ENCODE results near the gene HSBP1. TPM values are rescaled to one million over a fixed set of nuclear protein-coding genes. Genes with fewer than 3 reads are reported as not detected.

HSBP1 gene
- total and polyA plus RNA-seq, 4 experiments from 2014 or later = 27.3 to 35.2 (median 32.5) TPM

DNA sequence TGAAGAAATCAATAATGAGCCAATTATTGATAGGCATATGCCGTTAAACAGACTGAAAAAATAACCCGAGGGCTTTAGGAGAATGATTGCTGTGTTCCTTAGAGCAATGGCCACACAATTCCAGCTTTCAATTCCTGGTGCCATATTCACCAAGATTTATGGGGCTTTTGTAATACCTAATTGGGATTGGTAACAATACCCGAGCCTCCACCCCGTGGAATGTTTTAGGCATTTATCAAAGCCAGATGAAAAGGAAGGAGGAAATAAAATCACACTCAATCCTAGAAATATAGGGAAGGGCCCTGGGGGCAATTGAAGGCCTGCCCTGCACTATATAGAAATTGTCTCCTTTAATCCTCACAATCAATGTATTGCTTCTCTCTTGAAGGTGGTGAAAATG is 49.0 kb downstream of the HSBP1 start:
- H3K4me3 ChIP-seq (ENCODE audit: low read length in 2 of 2) = no peak overlapping the region
- H3K27ac ChIP-seq (ENCODE audit: low read depth, low read length) = no peak overlapping the region
- no peaks in the 10 kb centered on the region for H3K36me3 ChIP-seq (ENCODE audit: insufficient read depth, low read length)
- Mint-ChIP-seq H3K4me1 (no peaks in the 10 kb centered on the region), H3K27ac (no peak overlapping the region), H3K36me3 (no peaks in the 10 kb centered on the region), H3K27me3 (peaks cover 11 to 15% of the 10 kb centered on the region in 2 donors), H3K4me3 (no peak overlapping the region), H3K9me3 (peaks cover 0 to 2% (median 0%) of the 10 kb centered on the region in 8 donors)
- no peak for DNase-seq
- no peaks in the 10 kb centered on the region for H3K4me1 ChIP-seq (ENCODE audit: insufficient read depth, low read length)
- intact Hi-C loops (cut with micrococcal nuclease) = no loop called here
- CTCF ChIA-PET (ENCODE audit: partially characterized antibody) = no interaction called here
- POLR2A ChIA-PET (ENCODE audit: partially characterized antibody) = no interaction called here
- no peaks in the 10 kb centered on the region for H3K9me3 ChIP-seq (ENCODE audit: control insufficient read depth in 1 of 2, low read length in 2 of 2)
- no peaks in the 10 kb centered on the region for H3K27me3 ChIP-seq (ENCODE audit: insufficient read depth, low read length)

DNA sequence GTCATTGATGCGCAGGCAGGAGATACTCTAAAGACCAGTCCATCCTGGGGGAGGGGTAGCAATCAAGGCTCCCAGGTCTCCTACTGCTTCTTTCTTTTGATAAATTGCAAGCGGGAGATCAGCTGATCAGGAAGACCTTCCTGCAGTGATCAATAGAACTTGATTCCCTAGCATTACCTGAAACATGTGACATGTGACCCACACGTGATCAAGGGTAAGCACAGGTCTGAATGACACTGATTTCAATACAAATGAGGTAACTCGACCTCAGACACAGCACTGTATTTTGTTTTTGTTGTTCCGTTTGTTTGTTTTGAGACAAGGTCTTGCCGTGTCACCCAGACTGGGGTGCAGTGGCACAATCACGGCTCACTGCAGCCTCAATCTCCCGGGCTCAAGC is 51.5 kb downstream of the HSBP1 start:
- POLR2A ChIA-PET (ENCODE audit: partially characterized antibody) = no interaction called here
- H3K36me3 Mint-ChIP-seq = no peaks in the 10 kb centered on the region
- H3K9me3 Mint-ChIP-seq = peaks cover 0 to 3% (median 0%) of the 10 kb centered on the region in 8 donors
- no peaks in the 10 kb centered on the region for H3K4me1 Mint-ChIP-seq
- H3K27ac Mint-ChIP-seq = no peak overlapping the region
- H3K4me3 Mint-ChIP-seq = no peak overlapping the region
- intact Hi-C loops (cut with micrococcal nuclease) = no loop called here
- Histone ChIP-seq H3K27me3 (ENCODE audit: insufficient read depth, low read length) (no peaks in the 10 kb centered on the region), H3K9me3 (ENCODE audit: control insufficient read depth in 1 of 2, low read length in 2 of 2) (no peaks in the 10 kb centered on the region), H3K36me3 (ENCODE audit: insufficient read depth, low read length) (no peaks in the 10 kb centered on the region), H3K27ac (ENCODE audit: low read depth, low read length) (no peak overlapping the region), H3K4me1 (ENCODE audit: insufficient read depth, low read length) (no peaks in the 10 kb centered on the region), H3K4me3 (ENCODE audit: low read length in 2 of 2) (no peak overlapping the region)
- DNase-seq = no peak
- H3K27me3 Mint-ChIP-seq = peaks cover 6 to 10% of the 10 kb centered on the region in 2 donors
- CTCF ChIA-PET (ENCODE audit: partially characterized antibody) = no interaction called here

- intact Hi-C loops (cut with micrococcal nuclease) = no loop called here
- H3K9me3 Mint-ChIP-seq = peaks cover 2 to 16% (median 13%) of the 10 kb centered on the region in 8 donors
- no peak overlapping the region for H3K4me3 Mint-ChIP-seq
- H3K27me3 ChIP-seq (ENCODE audit: insufficient read depth, low read length) = no peaks in the 10 kb centered on the region
- no peaks in the 10 kb centered on the region for H3K9me3 ChIP-seq (ENCODE audit: control insufficient read depth in 1 of 2, low read length in 2 of 2)
- H3K27ac ChIP-seq (ENCODE audit: low read depth, low read length) = no peak overlapping the region
- CTCF ChIA-PET (ENCODE audit: partially characterized antibody) = no interaction called here
- no peak overlapping the region for H3K27ac Mint-ChIP-seq
- no peaks in the 10 kb centered on the region for H3K4me1 ChIP-seq (ENCODE audit: insufficient read depth, low read length)
- peaks cover 14 to 20% of the 10 kb centered on the region in 2 donors for H3K27me3 Mint-ChIP-seq
- POLR2A ChIA-PET (ENCODE audit: partially characterized antibody) = no interaction called here
- no peak for DNase-seq
- H3K36me3 Mint-ChIP-seq = no peaks in the 10 kb centered on the region
- no peaks in the 10 kb centered on the region for H3K4me1 Mint-ChIP-seq
- no peaks in the 10 kb centered on the region for H3K36me3 ChIP-seq (ENCODE audit: insufficient read depth, low read length)
- H3K4me3 ChIP-seq (ENCODE audit: low read length in 2 of 2) = no peak overlapping the region
Observed at GRCh38 chr16:83862661-83863060, 54.9 kb downstream of the HSBP1 start.

- Mint-ChIP-seq H3K9me3 (peaks cover 2 to 17% (median 13%) of the 10 kb centered on the region in 8 donors), H3K27me3 (peaks cover 19 to 22% of the 10 kb centered on the region in 2 donors)
- no peak overlapping the region for H3K27ac ChIP-seq (ENCODE audit: low read depth, low read length)
Observed at GRCh38 chr16:83863682-83864081, 55.9 kb downstream of the HSBP1 start.

More at GRCh38 chr16:83863682-83864081, 55.9 kb downstream of the HSBP1 start:
- H3K4me3 ChIP-seq (ENCODE audit: low read length in 2 of 2) = no peak overlapping the region
- Mint-ChIP-seq H3K4me3 (no peak overlapping the region), H3K4me1 (no peaks in the 10 kb centered on the region), H3K27ac (no peak overlapping the region), H3K36me3 (no peaks in the 10 kb centered on the region)
- no peaks in the 10 kb centered on the region for H3K36me3 ChIP-seq (ENCODE audit: insufficient read depth, low read length)
- intact Hi-C loops (cut with micrococcal nuclease) = no loop called here
- H3K27me3 ChIP-seq (ENCODE audit: insufficient read depth, low read length) = no peaks in the 10 kb centered on the region
- CTCF ChIA-PET (ENCODE audit: partially characterized antibody) = no interaction called here
- DNase-seq = no peak
- POLR2A ChIA-PET (ENCODE audit: partially characterized antibody) = no interaction called here
- H3K4me1 ChIP-seq (ENCODE audit: insufficient read depth, low read length) = no peaks in the 10 kb centered on the region
- no peaks in the 10 kb centered on the region for H3K9me3 ChIP-seq (ENCODE audit: control insufficient read depth in 1 of 2, low read length in 2 of 2)

Other genes starting within 250 kb of the HSBP1 start
- gene MLYCD, start 91.1 kb downstream of the HSBP1 start, total RNA-seq = 10 to 100 TPM in 1 of 2 experiments, 1 to 10 TPM in 1; 9.7 to 11.1 TPM
- gene MLYCD, start 91.1 kb downstream of the HSBP1 start, polyA plus RNA-seq = 1 to 10 TPM in 1 of 2 donors, under 1 TPM in 1; 0.81 to 2.8 TPM
- gene OSGIN1, start 145.3 kb downstream of the HSBP1 start, total RNA-seq = 1 to 10 TPM; 1.1 to 1.2 TPM
- under 1 TPM in 1 of 2 donors, not detected in 1; 0.28 TPM for gene OSGIN1, start 145.3 kb downstream of the HSBP1 start, polyA plus RNA-seq
- not detected for gene NECAB2, start 160.3 kb downstream of the HSBP1 start, total RNA-seq
- gene NECAB2, start 160.3 kb downstream of the HSBP1 start, polyA plus RNA-seq = not detected
- not detected for gene SLC38A8, start 234.8 kb downstream of the HSBP1 start, total RNA-seq
- gene SLC38A8, start 234.8 kb downstream of the HSBP1 start, polyA plus RNA-seq = not detected

Measured in CD4-positive, alpha-beta memory T cell (primary cell).